HG03060 (cell line): ENCODE data around the gene BRSK2.

ENCODE experiments used
- ATAC-seq: cut with Tn5 transposase; IDR thresholded peaks from one replicate; pipeline ENCODE4 v1.9.1; 2021; ENCODE audit warnings: low read depth, moderate number of reproducible peaks; ENCODE audit not compliant: unreplicated experiment

The BRSK2 gene

GRCh38 chr11:1448882-1449281 is 59.1 kb downstream of the BRSK2 start:
- no peak for ATAC-seq

- no peak for ATAC-seq
These were observed 59.9 kb downstream of the BRSK2 start for GRCh38 chr11:1449490-1450243.

- no peak for ATAC-seq
These were observed 60.7 kb downstream of the BRSK2 start for GRCh38 chr11:1450344-1450875.

GRCh38 chr11:1450949-1451710 is 61.4 kb downstream of the BRSK2 start:
- ATAC-seq, result no peak

GRCh38 chr11:1451781-1452470 is 62.2 kb downstream of the BRSK2 start:
- ATAC-seq, result no peak

- no peak for ATAC-seq
These were observed 63.0 kb downstream of the BRSK2 start for GRCh38 chr11:1452744-1453143.

- no peak for ATAC-seq
These were observed 63.9 kb downstream of the BRSK2 start for GRCh38 chr11:1453611-1454034.

GRCh38 chr11:1454576-1454975 is 64.8 kb downstream of the BRSK2 start:
- ATAC-seq, result no peak

- ATAC-seq, result no peak
These were observed 65.5 kb downstream of the BRSK2 start for GRCh38 chr11:1455032-1455762.

- no peak for ATAC-seq
These were observed 66.0 kb downstream of the BRSK2 start for GRCh38 chr11:1455763-1456060.

- ATAC-seq, result no peak
These were observed 66.4 kb downstream of the BRSK2 start for GRCh38 chr11:1456176-1456575.

- no peak for ATAC-seq
These were observed 67.0 kb downstream of the BRSK2 start for GRCh38 chr11:1456596-1457325.

GRCh38 chr11:1457326-1457680 is 67.6 kb downstream of the BRSK2 start:
- no peak for ATAC-seq

GRCh38 chr11:1457856-1458255 is 68.1 kb downstream of the BRSK2 start:
- ATAC-seq, result no peak

GRCh38 chr11:1458340-1459218 is 68.8 kb downstream of the BRSK2 start:
- ATAC-seq, result no peak

GRCh38 chr11:1459219-1459575 is 69.5 kb downstream of the BRSK2 start:
- ATAC-seq, result no peak

GRCh38 chr11:1459764-1460395 is 70.1 kb downstream of the BRSK2 start:
- no peak for ATAC-seq

GRCh38 chr11:1460396-1460985 is 70.8 kb downstream of the BRSK2 start:
- no peak for ATAC-seq
